HepG2 (cell line): Measurements from ENCODE around the gene PTPN2. TPM values are rescaled to one million over a fixed set of nuclear protein-coding genes. Genes with fewer than 3 reads are reported as not detected.

Experiments used
- ATAC-seq: fragments of 200-7000 bp; cut with Tn5 transposase; 3 replicates; pipeline ENCODE4 v1.9.1; 2020; ENCODE audit warnings: mild to moderate bottlenecking, moderate library complexity
- BruUV-seq: library from RNA; stranded (reverse); fragments of 400-500 nt; replicated peaks from 2 replicates; lab custom pipeline; 2021; lab: Mats Ljungman, UMichigan
- CTCF ChIA-PET: fragments of 300-600 bp; formaldehyde crosslinking; extraction: SDS; loops from one replicate; lab custom pipeline; 2021; ENCODE audit warnings: low total read pairs, inconsistent platforms, low intra/inter-chr PET ratio; lab: Yijun Ruan, JAX
- POLR2A ChIA-PET: fragments of 350-600 bp; sonication (Branson Sonifier 250); formaldehyde crosslinking; loops from one replicate; lab custom pipeline; 2020; ENCODE audit warnings: antibody characterized with exemption, inconsistent platforms; lab: Yijun Ruan, JAX
- DNase-seq: peaks from one replicate; pipeline ENCODE4 v3.0.0-alpha.2; 2015; ENCODE audit warnings: low spot score
- FAIRE-seq: peaks from 3 replicates; lab custom pipeline; 2011; peaks lifted over from hg19 to GRCh38; lab: Jason Lieb, UNC
- H2AFZ ChIP-seq: one replicate; pipeline ENCODE4 v1.6.1; 2011; ENCODE audit warnings: low read length, inconsistent platforms
- H3K27ac ChIP-seq: fragments of 300-600 bp; 3 replicates; pipeline ENCODE4 v1.8.0; 2011; ENCODE audit warnings: mixed run types, mild to moderate bottlenecking, mixed read lengths, low read length, inconsistent platforms; ENCODE audit not compliant: insufficient read depth; ENCODE audit errors: extremely low read length
- H3K27me3 ChIP-seq, 2 experiments: fragments of 200-600 bp in 1 of 2; 2 replicates in 1 of 2; 3 replicates in 1 of 2; pipeline versions ENCODE4 v1.6.0 to v1.8.0; 2011; ENCODE audit warnings: low read length in 2 of 2, mild to moderate bottlenecking in 2 of 2, moderate library complexity in 2 of 2, inconsistent platforms in 1 of 2; ENCODE audit not compliant: insufficient read depth in 2 of 2, control insufficient read depth in 1 of 2
- H3K36me3 ChIP-seq, 2 experiments: fragments of 200-600 bp in 1 of 2; replicated peaks in 1 of 2; 2 replicates in 1 of 2; 3 replicates in 1 of 2; pipeline versions ENCODE4 v1.5.1 to v1.8.0; 2011; ENCODE audit warnings: low read length in 2 of 2, inconsistent platforms in 1 of 2; ENCODE audit not compliant: insufficient read depth in 2 of 2, control insufficient read depth in 1 of 2
- H3K4me1 ChIP-seq: 2 replicates; pipeline ENCODE4 v1.5.1; 2012; ENCODE audit warnings: low read length, inconsistent platforms; ENCODE audit not compliant: insufficient read depth
- H3K4me2 ChIP-seq: 2 replicates; pipeline ENCODE4 v1.6.0; 2011; ENCODE audit warnings: low read depth, low read length, inconsistent platforms
- H3K4me3 ChIP-seq, 3 experiments: fragments of 200-600 bp in 1 of 3; sonication (generic), shearing (Covaris generic) in 1 of 3; replicated peaks in 1 of 3; 2 replicates each; pipeline ENCODE4 v1.5.1; 2011 to 2016; ENCODE audit warnings: low read length in 3 of 3, inconsistent platforms in 2 of 3, low read depth in 2 of 3, mild to moderate bottlenecking in 2 of 3, control low read depth in 1 of 3, mixed read lengths in 1 of 3; ENCODE audit not compliant: insufficient read depth in 1 of 3
- H3K79me2 ChIP-seq: one replicate; pipeline ENCODE4 v1.6.1; 2011; ENCODE audit warnings: low read length, inconsistent platforms; ENCODE audit not compliant: insufficient read depth
- H3K9ac ChIP-seq: 2 replicates; pipeline ENCODE4 v1.6.0; 2011; ENCODE audit warnings: mild to moderate bottlenecking, low read depth, low read length, inconsistent platforms; ENCODE audit not compliant: insufficient read depth
- H3K9me3 ChIP-seq: 2 replicates; pipeline ENCODE4 v1.5.1; 2012; ENCODE audit warnings: mild to moderate bottlenecking, low read length
- H4K20me1 ChIP-seq: 2 replicates; pipeline ENCODE4 v1.6.0; 2011; ENCODE audit warnings: inconsistent platforms, mild to moderate bottlenecking, low read length, moderate library complexity; ENCODE audit not compliant: insufficient read depth
- CC2D1A ChIP-seq: sonication (generic); formaldehyde crosslinking; IDR thresholded peaks from 2 replicates; pipeline ENCODE4 v1.8.1; 2023; ENCODE audit warnings: mild to moderate bottlenecking, missing genetic modification reagents
- EHMT2 ChIP-seq: fragments of 200-600 bp; sonication (generic); IDR thresholded peaks from 2 replicates; pipeline ENCODE4 v1.7.0; 2017; ENCODE audit warnings: antibody characterized with exemption, low read depth, low read length, borderline replicate concordance
- GATAD2A ChIP-seq: IDR thresholded peaks from 2 replicates; pipeline ENCODE4 v1.6.1; 2016
- MATR3 ChIP-seq: sonication (generic); formaldehyde crosslinking; IDR thresholded peaks from 2 replicates; pipeline ENCODE4 v1.4.0; 2020; ENCODE audit warnings: missing genetic modification reagents
- MIER3 ChIP-seq: IDR thresholded peaks from 2 replicates; pipeline ENCODE4 v1.6.1; 2016; ENCODE audit warnings: missing compliant biosample characterization, borderline replicate concordance
- NBN ChIP-seq: fragments of 450-650 bp; conservative IDR thresholded peaks from 2 replicates; pipeline ENCODE4 v1.6.1; 2017
- PHF21A ChIP-seq: sonication (generic); formaldehyde crosslinking; IDR thresholded peaks from 2 replicates; pipeline ENCODE4 v1.5.0; 2020; ENCODE audit warnings: mild to moderate bottlenecking, missing genetic modification reagents
- RBM22 ChIP-seq: fragments of 200-400 bp; formaldehyde crosslinking; optimal IDR thresholded peaks from 2 replicates; pipeline ENCODE3; 2017; ENCODE audit warnings: mild to moderate bottlenecking, low read length, moderate library complexity
- SRY ChIP-seq: sonication (generic); formaldehyde crosslinking; IDR thresholded peaks from 2 replicates; pipeline ENCODE4 v1.8.0; 2022; ENCODE audit warnings: mild to moderate bottlenecking, missing genetic modification reagents
- TBP ChIP-seq: sonication (generic); formaldehyde crosslinking; IDR thresholded peaks from 2 replicates; pipeline ENCODE4 v1.5.0; 2020; ENCODE audit warnings: missing genetic modification reagents
- ZC3H4 ChIP-seq: sonication (generic); formaldehyde crosslinking; IDR thresholded peaks from 2 replicates; pipeline ENCODE4 v1.4.0; 2020; ENCODE audit warnings: missing genetic modification reagents, borderline replicate concordance
- ZNF205 ChIP-seq: IDR thresholded peaks from 2 replicates; pipeline ENCODE4 v1.6.1; 2018; ENCODE audit warnings: missing biosample characterization, missing genetic modification reagents
- ZNF354B ChIP-seq: sonication (generic); formaldehyde crosslinking; IDR thresholded peaks from 2 replicates; pipeline ENCODE4 v1.8.0; 2022; ENCODE audit warnings: mild to moderate bottlenecking, missing genetic modification reagents
- ZNF557 ChIP-seq: sonication (generic); formaldehyde crosslinking; IDR thresholded peaks from 2 replicates; pipeline ENCODE4 v1.4.0; 2020; ENCODE audit warnings: missing genetic modification reagents
- ZNF766 ChIP-seq: sonication (generic); formaldehyde crosslinking; IDR thresholded peaks from 2 replicates; pipeline ENCODE4 v1.5.0; 2020; ENCODE audit warnings: missing genetic modification reagents, borderline replicate concordance
- WGBS: methylation state at CpG from one replicate; pipeline ENCODE4 v1.1.6; 2017; ENCODE audit warnings: low lambda C conversion rate; 5-methylcytosine and 5-hydroxymethylcytosine counted together
- in situ Hi-C: cut with HindIII; loops from 2 replicates; pipeline ENCODE4 v1.10.0; 2017; ENCODE audit warnings: low pct_unique_long_range_greater_than_20kb; ENCODE audit not compliant: extremely low pct_ligation_motif_present
- intact Hi-C: fragments of 100-400 bp; cut with micrococcal nuclease; formaldehyde crosslinking; loops from one replicate; pipeline ENCODE4 v1.10.0; 2022; ENCODE audit not compliant: unreplicated experiment
- polyA plus RNA-seq, 8 experiments: library from polyadenylated mRNA; depleted of rRNA in 3 of 8; stranded (reverse) in 7 of 8; unstranded in 1 of 8; fragments of >200 nt; fragmentation: Illumina TruSeq in 4 of 8; extraction: Trizol in 4 of 8; gene quantifications; 2 replicates each; pipeline versions ENCODE4 v1.2.1 to v1.2.3, GENCODE V29; 2011 to 2016; ENCODE audit warnings: low read depth in 4 of 8, missing spikeins in 1 of 8, mixed read lengths in 1 of 8; ENCODE audit not compliant: insufficient read depth in 1 of 8
- total RNA-seq, 5 experiments: library from RNA; depleted of rRNA; stranded (reverse); fragments of >200 nt; fragmentation: Illumina TruSeq; extraction: Trizol; gene quantifications; 2 replicates each; pipeline ENCODE4 v1.2.3, GENCODE V29; 2016; ENCODE audit warnings: low read depth in 1 of 5
- TF ChIP-seq, protein P1 (sequence below): sonication (generic); formaldehyde crosslinking; IDR thresholded peaks from 2 replicates; pipeline ENCODE4 v1.4.0; 2020; ENCODE audit warnings: low read depth, missing genetic modification reagents
- TF ChIP-seq, protein P2 (sequence below): sonication (generic); formaldehyde crosslinking; IDR thresholded peaks from 2 replicates; pipeline ENCODE4 v1.5.0; 2020; ENCODE audit warnings: missing genetic modification reagents
- TF ChIP-seq, protein P3 (sequence below): sonication (generic); formaldehyde crosslinking; IDR thresholded peaks from 2 replicates; pipeline ENCODE4 v1.4.0; 2020; ENCODE audit warnings: missing genetic modification reagents

Gene PTPN2
- total and polyA plus RNA-seq, 2 of the 13 experiments (the other 11 are each of a cell fraction or from before 2014, with no cell fraction given): 24.9 to 41.5 TPM

DNA sequence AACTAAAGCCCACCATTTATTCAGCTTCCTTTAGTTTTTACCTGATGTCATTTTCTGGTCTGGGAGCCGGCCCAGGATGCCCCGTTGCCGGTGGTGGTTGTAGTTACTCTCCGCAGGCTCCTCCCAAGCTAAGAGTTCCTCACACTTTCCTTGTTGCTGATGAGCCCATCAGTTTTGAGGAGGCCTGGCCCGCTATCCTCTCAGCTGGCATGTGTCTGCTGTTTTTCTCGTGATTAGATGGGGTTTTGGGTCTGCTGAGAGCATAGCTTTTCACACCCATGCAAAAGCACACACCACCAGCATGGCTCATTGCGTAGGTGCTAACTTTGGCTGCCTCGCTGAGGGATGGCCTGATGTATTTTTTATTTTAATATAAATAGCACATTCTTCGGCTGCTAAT is 109.1 kb downstream of the PTPN2 start:
- Histone ChIP-seq H3K9ac (no peak overlapping the region), H2AFZ (no peak overlapping the region), H4K20me1 (no peaks in the 10 kb centered on the region), H3K4me1 (no peaks in the 10 kb centered on the region), H3K79me2 (no peaks in the 10 kb centered on the region), H3K4me3 (no peak overlapping the region), H3K27ac (no peak overlapping the region), H3K27me3 (no peaks in the 10 kb centered on the region), H3K4me2 (no peak overlapping the region), H3K36me3 (no peaks in the 10 kb centered on the region), H3K9me3 (no peaks in the 10 kb centered on the region)
- in situ Hi-C loops (no loop called here), intact Hi-C loops (no loop called here)
- POLR2A ChIA-PET: interaction anchor here (0.9 to 1.1 kb wide), 2 partner anchors 44 to 45 kb away, joined by 3 read pairs; no protein-coding TSS in a partner anchor
- no TSS peak for BruUV-seq
- DNase-seq (no peak), ATAC-seq (no peak), FAIRE-seq (no peak)
- 81% methylated on average over 9 of the region's 9 CpGs for WGBS
- CTCF ChIA-PET: no interaction called here
- TF ChIP-seq ZNF766 (CRISPR knock-in tag): no peak
- TF ChIP-seq, protein P1, sequence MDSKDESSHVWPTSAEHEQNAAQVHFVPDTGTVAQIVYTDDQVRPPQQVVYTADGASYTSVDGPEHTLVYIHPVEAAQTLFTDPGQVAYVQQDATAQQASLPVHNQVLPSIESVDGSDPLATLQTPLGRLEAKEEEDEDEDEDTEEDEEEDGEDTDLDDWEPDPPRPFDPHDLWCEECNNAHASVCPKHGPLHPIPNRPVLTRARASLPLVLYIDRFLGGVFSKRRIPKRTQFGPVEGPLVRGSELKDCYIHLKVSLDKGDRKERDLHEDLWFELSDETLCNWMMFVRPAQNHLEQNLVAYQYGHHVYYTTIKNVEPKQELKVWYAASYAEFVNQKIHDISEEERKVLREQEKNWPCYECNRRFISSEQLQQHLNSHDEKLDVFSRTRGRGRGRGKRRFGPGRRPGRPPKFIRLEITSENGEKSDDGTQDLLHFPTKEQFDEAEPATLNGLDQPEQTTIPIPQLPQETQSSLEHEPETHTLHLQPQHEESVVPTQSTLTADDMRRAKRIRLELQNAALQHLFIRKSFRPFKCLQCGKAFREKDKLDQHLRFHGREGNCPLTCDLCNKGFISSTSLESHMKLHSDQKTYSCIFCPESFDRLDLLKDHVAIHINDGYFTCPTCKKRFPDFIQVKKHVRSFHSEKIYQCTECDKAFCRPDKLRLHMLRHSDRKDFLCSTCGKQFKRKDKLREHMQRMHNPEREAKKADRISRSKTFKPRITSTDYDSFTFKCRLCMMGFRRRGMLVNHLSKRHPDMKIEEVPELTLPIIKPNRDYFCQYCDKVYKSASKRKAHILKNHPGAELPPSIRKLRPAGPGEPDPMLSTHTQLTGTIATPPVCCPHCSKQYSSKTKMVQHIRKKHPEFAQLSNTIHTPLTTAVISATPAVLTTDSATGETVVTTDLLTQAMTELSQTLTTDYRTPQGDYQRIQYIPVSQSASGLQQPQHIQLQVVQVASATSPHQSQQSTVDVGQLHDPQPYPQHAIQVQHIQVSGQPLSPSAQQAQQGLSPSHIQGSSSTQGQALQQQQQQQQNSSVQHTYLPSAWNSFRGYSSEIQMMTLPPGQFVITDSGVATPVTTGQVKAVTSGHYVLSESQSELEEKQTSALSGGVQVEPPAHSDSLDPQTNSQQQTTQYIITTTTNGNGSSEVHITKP (CRISPR knock-in tag): no peak
- no peak for TF ChIP-seq PHF21A
- no peak for TF ChIP-seq ZNF205 (CRISPR knock-in tag)
- no peak for TF ChIP-seq GATAD2A (CRISPR knock-in tag)
- no peak for TF ChIP-seq ZNF354B (CRISPR knock-in tag)
- no peak for TF ChIP-seq NBN
- no peak for TF ChIP-seq CC2D1A (CRISPR knock-in tag)
- no peak for TF ChIP-seq ZNF557 (CRISPR knock-in tag)
- TF ChIP-seq, protein P2, sequence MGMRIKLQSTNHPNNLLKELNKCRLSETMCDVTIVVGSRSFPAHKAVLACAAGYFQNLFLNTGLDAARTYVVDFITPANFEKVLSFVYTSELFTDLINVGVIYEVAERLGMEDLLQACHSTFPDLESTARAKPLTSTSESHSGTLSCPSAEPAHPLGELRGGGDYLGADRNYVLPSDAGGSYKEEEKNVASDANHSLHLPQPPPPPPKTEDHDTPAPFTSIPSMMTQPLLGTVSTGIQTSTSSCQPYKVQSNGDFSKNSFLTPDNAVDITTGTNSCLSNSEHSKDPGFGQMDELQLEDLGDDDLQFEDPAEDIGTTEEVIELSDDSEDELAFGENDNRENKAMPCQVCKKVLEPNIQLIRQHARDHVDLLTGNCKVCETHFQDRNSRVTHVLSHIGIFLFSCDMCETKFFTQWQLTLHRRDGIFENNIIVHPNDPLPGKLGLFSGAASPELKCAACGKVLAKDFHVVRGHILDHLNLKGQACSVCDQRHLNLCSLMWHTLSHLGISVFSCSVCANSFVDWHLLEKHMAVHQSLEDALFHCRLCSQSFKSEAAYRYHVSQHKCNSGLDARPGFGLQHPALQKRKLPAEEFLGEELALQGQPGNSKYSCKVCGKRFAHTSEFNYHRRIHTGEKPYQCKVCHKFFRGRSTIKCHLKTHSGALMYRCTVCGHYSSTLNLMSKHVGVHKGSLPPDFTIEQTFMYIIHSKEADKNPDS: no peak
- no peak for TF ChIP-seq EHMT2
- TF ChIP-seq MIER3 (CRISPR knock-in tag): no peak
- no peak for TF ChIP-seq RBM22
- no peak for TF ChIP-seq ZC3H4
- TF ChIP-seq, protein P3, sequence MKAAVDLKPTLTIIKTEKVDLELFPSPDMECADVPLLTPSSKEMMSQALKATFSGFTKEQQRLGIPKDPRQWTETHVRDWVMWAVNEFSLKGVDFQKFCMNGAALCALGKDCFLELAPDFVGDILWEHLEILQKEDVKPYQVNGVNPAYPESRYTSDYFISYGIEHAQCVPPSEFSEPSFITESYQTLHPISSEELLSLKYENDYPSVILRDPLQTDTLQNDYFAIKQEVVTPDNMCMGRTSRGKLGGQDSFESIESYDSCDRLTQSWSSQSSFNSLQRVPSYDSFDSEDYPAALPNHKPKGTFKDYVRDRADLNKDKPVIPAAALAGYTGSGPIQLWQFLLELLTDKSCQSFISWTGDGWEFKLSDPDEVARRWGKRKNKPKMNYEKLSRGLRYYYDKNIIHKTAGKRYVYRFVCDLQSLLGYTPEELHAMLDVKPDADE (CRISPR knock-in tag): no peak
- no peak for TF ChIP-seq MATR3
- TF ChIP-seq TBP (CRISPR knock-in tag): no peak
- TF ChIP-seq SRY (CRISPR knock-in tag): no peak
